H1 (cell line): ENCODE data around the gene ELMO2. TPM values are rescaled to one million over a fixed set of nuclear protein-coding genes. Genes with fewer than 3 reads are reported as not detected.

ENCODE experiments used
- E2F6 ChIP-seq: IDR thresholded peaks from 2 replicates; pipeline ENCODE4 v1.6.1; 2012; ENCODE audit warnings: inconsistent platforms
- HDAC2 ChIP-seq, 2 experiments: fragments of 300-600 bp in 1 of 2; sonication (generic) in 1 of 2; IDR thresholded peaks; 2 replicates each; pipeline ENCODE4 v1.6.1; 2011 to 2012; ENCODE audit warnings: low read depth in 2 of 2, low read length in 2 of 2, mild to moderate bottlenecking in 2 of 2, moderate library complexity in 2 of 2, borderline replicate concordance in 1 of 2, inconsistent platforms in 1 of 2
- KDM4A ChIP-seq: IDR thresholded peaks from one replicate; pipeline ENCODE4 v1.7.1; 2012; ENCODE audit warnings: low read depth, mild to moderate bottlenecking, moderate library complexity, low read length, inconsistent platforms; ENCODE audit not compliant: severe bottlenecking
- RFX5 ChIP-seq: IDR thresholded peaks from 2 replicates; pipeline ENCODE4 v1.6.1; 2011; ENCODE audit warnings: low read depth, low read length, improper control_type of control experiment, borderline replicate concordance
- SIN3A ChIP-seq, 2 experiments: IDR thresholded peaks in 1 of 2; conservative IDR thresholded peaks in 1 of 2; 2 replicates each; pipeline ENCODE4 v1.6.1; 2011 to 2012; ENCODE audit warnings: low read length in 2 of 2, improper control_type of control experiment in 1 of 2, low read depth in 1 of 2, mild to moderate bottlenecking in 1 of 2
- SP1 ChIP-seq: IDR thresholded peaks from 2 replicates; pipeline ENCODE4 v1.6.1; 2011; ENCODE audit warnings: low read depth, low read length
- polyA plus RNA-seq, 7 experiments: library from polyadenylated mRNA; depleted of rRNA in 3 of 7; stranded (reverse) in 5 of 7; unstranded in 2 of 7; fragments of >200 nt in 5 of 7; fragments of 200-250 nt in 2 of 7; gene quantifications; 1 replicate in 5 of 7; 2 replicates in 1 of 7; 4 replicates in 1 of 7; pipeline versions ENCODE4 v1.2.1 to v1.2.3, GENCODE V29; 2011 to 2013; ENCODE audit warnings: missing spikeins in 2 of 7, mixed read lengths in 2 of 7
- total RNA-seq: library from RNA; stranded (reverse); fragmentation: NEBNext Ultra II Directional; extraction: Animal tissue kit (Norgen Biotek cat#: 25700); gene quantifications from 2 replicates; pipeline ENCODE4 v1.2.1, GENCODE V29; 2021

The ELMO2 gene
- total and polyA plus RNA-seq, 2 of the 8 experiments (the other 6 are each of a cell fraction or from before 2014, with no cell fraction given), result 34.3 to 39.7 TPM

- TF ChIP-seq SP1 (no peak), KDM4A (no peak), E2F6 (no peak), RFX5 (no peak), HDAC2 (IDR thresholded peaks at IDR 0.05; ENCODE audit: borderline replicate concordance in 1 of 2, low read depth in 2 of 2, low read length in 2 of 2) (no peak), SIN3A (conservative IDR thresholded peaks at IDR 0.05 in 1 of 2, IDR thresholded peaks at IDR 0.05 in 1 of 2; ENCODE audit: low read depth in 1 of 2, low read length in 2 of 2) (no peak)
These were observed 56.7 kb downstream of the ELMO2 start (continued) for GRCh38 chr20:46349742-46350056.
